Common myeloid progenitor, CD34-positive (primary cell): Measurements from ENCODE around the gene SMKR1.
"Not testable (repeated sequence)": the region's sequence is repeated elsewhere in the genome, so short reads cannot be mapped to it uniquely, and the experiment has no call there.

Experiments used
- CTCF ChIA-PET: fragments of 350-600 bp; sonication (Branson Sonifier 250); formaldehyde crosslinking; loops from one replicate; lab custom pipeline; 2021; ENCODE audit warnings: antibody characterized with exemption; lab: Charles Lee
- POLR2A ChIA-PET: fragments of 350-600 bp; sonication (Branson Sonifier 250); formaldehyde crosslinking; loops from one replicate; lab custom pipeline; 2021; ENCODE audit warnings: antibody characterized with exemption; lab: Charles Lee
- DNase-seq, 3 donors: peaks; one replicate each; pipeline versions ENCODE4 v3.0.0 to v3.0.0-alpha.2; 2013
- H3K27ac ChIP-seq, 2 experiments: 1 replicate in 1 of 2; 2 replicates in 1 of 2; pipeline ENCODE4 v1.7.0; 2013; ENCODE audit warnings: inconsistent platforms in 2 of 2, low read length in 2 of 2, mild to moderate bottlenecking in 2 of 2, low read depth in 1 of 2, moderate library complexity in 1 of 2; ENCODE audit not compliant: severe bottlenecking in 2 of 2, insufficient read depth in 1 of 2, poor library complexity in 1 of 2
- H3K27me3 ChIP-seq, 5 experiments: replicated peaks in 2 of 5; 1 replicate in 3 of 5; 2 replicates in 2 of 5; pipeline versions ENCODE4 v1.6.1 to v1.7.0; 2013; ENCODE audit warnings: low read length in 4 of 5, mild to moderate bottlenecking in 2 of 5, moderate library complexity in 2 of 5, inconsistent platforms in 1 of 5; ENCODE audit not compliant: insufficient read depth in 5 of 5, control insufficient read depth in 4 of 5
- H3K36me3 ChIP-seq, 4 experiments: 1 replicate in 2 of 4; 2 replicates in 2 of 4; pipeline versions ENCODE4 v1.6.1 to v1.7.0; 2013; ENCODE audit warnings: low read length in 3 of 4, control low read depth in 1 of 4, mild to moderate bottlenecking in 1 of 4; ENCODE audit not compliant: control insufficient read depth in 4 of 4, insufficient read depth in 4 of 4
- H3K4me1 ChIP-seq, 4 experiments: 1 replicate in 3 of 4; 2 replicates in 1 of 4; pipeline versions ENCODE4 v1.6.1 to v1.7.1; 2013; ENCODE audit warnings: low read length in 3 of 4, mild to moderate bottlenecking in 3 of 4, control low read depth in 1 of 4, inconsistent platforms in 1 of 4, moderate library complexity in 1 of 4; ENCODE audit not compliant: control insufficient read depth in 4 of 4, insufficient read depth in 4 of 4; ENCODE audit errors: control extremely low read depth in 1 of 4
- H3K4me3 ChIP-seq, 7 experiments: 1 replicate in 4 of 7; 2 replicates in 3 of 7; pipeline versions ENCODE4 v1.5.1 to v1.7.0; 2013; ENCODE audit warnings: mild to moderate bottlenecking in 7 of 7, low read length in 6 of 7, moderate library complexity in 6 of 7, inconsistent platforms in 2 of 7, low read depth in 2 of 7, control low read depth in 1 of 7; ENCODE audit not compliant: insufficient read depth in 4 of 7, control insufficient read depth in 1 of 7; ENCODE audit errors: extremely low read depth in 1 of 7
- H3K9me3 ChIP-seq, 5 experiments: 1 replicate in 4 of 5; 2 replicates in 1 of 5; pipeline versions ENCODE4 v1.6.1 to v1.7.1; 2013; ENCODE audit warnings: low read length in 4 of 5, mild to moderate bottlenecking in 2 of 5, inconsistent platforms in 1 of 5, low read depth in 1 of 5, moderate library complexity in 1 of 5; ENCODE audit not compliant: control insufficient read depth in 4 of 5, insufficient read depth in 2 of 5; ENCODE audit errors: control extremely low read depth in 1 of 5
- WGBS: methylation state at CpG from one replicate; pipeline ENCODE4 v1.1.5; 2013; ENCODE audit not compliant: insufficient coverage; 5-methylcytosine and 5-hydroxymethylcytosine counted together

Gene SMKR1

DNA sequence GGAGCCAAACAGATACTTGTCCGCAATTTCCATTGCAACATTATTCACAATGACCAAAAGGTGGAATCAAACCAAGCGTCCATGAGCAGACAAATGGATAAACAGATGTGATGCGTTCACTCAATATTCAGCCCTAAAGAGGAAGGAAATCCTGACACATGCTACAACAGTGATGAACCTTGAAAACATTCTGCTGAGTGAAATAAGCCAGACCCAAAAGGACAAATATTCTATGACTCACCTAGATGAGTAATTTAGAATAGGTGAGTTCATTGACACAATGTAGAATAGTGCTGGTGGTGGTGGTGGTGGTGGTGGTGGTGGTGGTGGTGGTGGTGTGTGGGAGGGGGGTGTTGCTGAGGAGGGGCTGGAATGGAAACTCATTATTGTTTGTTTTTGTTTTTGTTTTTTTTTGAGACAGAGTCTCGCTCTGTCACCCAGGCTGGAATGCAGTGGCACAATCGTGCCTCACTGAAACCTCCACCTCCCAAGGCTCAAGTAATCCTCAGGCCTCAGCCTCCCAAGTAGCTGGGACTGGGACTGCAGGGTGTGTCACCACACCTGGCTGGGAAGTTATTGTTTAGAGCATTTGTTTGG, 28.6 kb downstream of the SMKR1 start:
- peaks cover 0 to 9% (median 3%) of the 10 kb centered on the region in 4 experiments for H3K4me1 ChIP-seq
- H3K9me3 ChIP-seq = no peaks in the 10 kb centered on the region
- no peaks in the 10 kb centered on the region for H3K36me3 ChIP-seq
- peak in 2 of 3 donors; percentile 37 to 52 for DNase-seq
- no peaks in the 10 kb centered on the region for H3K27me3 ChIP-seq
- H3K27ac ChIP-seq = no peak overlapping the region
- POLR2A ChIA-PET = no interaction called here
- WGBS = 92% methylated on average over 5 of the region's 5 CpGs
- CTCF ChIA-PET = no interaction called here
- no peak overlapping the region for H3K4me3 ChIP-seq

DNA sequence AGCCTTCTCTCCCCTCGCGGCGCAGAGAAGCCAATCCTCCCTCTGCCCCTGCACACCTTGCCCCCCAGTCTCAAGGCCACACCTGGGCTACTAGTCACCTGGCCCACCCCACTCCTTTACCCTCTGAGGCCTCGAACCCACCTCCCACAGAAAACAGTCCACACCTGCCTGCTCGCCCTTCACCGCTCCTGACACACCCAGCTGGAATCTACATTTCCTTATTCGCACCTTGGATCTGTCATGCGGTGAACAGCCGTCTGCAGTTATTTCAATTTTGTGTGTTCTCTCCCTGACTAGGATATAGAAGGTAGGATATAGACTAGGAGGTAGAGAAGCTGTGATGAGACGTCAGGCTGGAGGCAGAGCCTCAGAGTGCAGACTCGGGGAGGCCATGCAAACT, 29.4 kb downstream of the SMKR1 start:
- Histone ChIP-seq H3K27ac (no peak overlapping the region), H3K4me1 (peaks cover 0 to 15% (median 7%) of the 10 kb centered on the region in 4 experiments), H3K36me3 (no peaks in the 10 kb centered on the region), H3K4me3 (no peak overlapping the region), H3K9me3 (no peaks in the 10 kb centered on the region), H3K27me3 (no peaks in the 10 kb centered on the region)
- WGBS = 98% methylated on average over 7 of the region's 11 CpGs
- DNase-seq = no peak
- ChIA-PET CTCF (interaction anchor here (1.0 to 1.2 kb wide), 2 partner anchors 9 to 15 kb away, joined by 3 read pairs; no protein-coding TSS in a partner anchor), POLR2A (no interaction called here)

- no peak overlapping the region for H3K4me3 ChIP-seq
- H3K4me1 ChIP-seq = peaks cover 0 to 15% (median 7%) of the 10 kb centered on the region in 4 experiments
- 82% methylated on average over 16 of the region's 19 CpGs for WGBS
- H3K36me3 ChIP-seq = no peaks in the 10 kb centered on the region
- ChIA-PET CTCF (interaction anchor here (1.0 to 1.2 kb wide), 2 partner anchors 8 to 14 kb away, joined by 3 read pairs; no protein-coding TSS in a partner anchor), POLR2A (no interaction called here)
- no peak for DNase-seq
- H3K9me3 ChIP-seq = no peaks in the 10 kb centered on the region
- no peak overlapping the region for H3K27ac ChIP-seq
- H3K27me3 ChIP-seq = no peaks in the 10 kb centered on the region
Observed at GRCh38 chr7:129532375-129532774, 30.0 kb downstream of the SMKR1 start.

- H3K4me3 ChIP-seq, H3K27me3 ChIP-seq, H3K9me3 ChIP-seq, DNase-seq, H3K36me3 ChIP-seq, H3K27ac ChIP-seq, POLR2A ChIA-PET: not testable (repeated sequence)
- H3K4me1 ChIP-seq = peaks cover 0 to 15% (median 7%) of the 10 kb centered on the region in 4 experiments
- CTCF ChIA-PET = interaction anchor here (1.3 kb wide), 1 partner anchor 61 kb away, joined by 4 read pairs; no protein-coding TSS in a partner anchor
- 86% methylated on average over 8 of the region's 20 CpGs for WGBS
Observed at GRCh38 chr7:129534558-129535274, 32.4 kb downstream of the SMKR1 start.

- Histone ChIP-seq H3K27me3 (no peaks in the 10 kb centered on the region), H3K36me3 (no peaks in the 10 kb centered on the region), H3K9me3 (peaks cover 0 to 2% (median 0%) of the 10 kb centered on the region in 5 experiments), H3K27ac (no peak overlapping the region), H3K4me1 (peaks cover 0 to 15% (median 7%) of the 10 kb centered on the region in 4 experiments), H3K4me3 (no peak overlapping the region)
- peak in 2 of 3 donors; percentile 50 to 67 for DNase-seq
- ChIA-PET CTCF (interaction anchor here (0.8 to 1.3 kb wide), 2 partner anchors 60 to 77 kb away, joined by 4 read pairs; no protein-coding TSS in a partner anchor), POLR2A (no interaction called here)
- 100% methylated on average over 1 of the region's 5 CpGs for WGBS
Observed at GRCh38 chr7:129535896-129536295, 33.6 kb downstream of the SMKR1 start.

- H3K36me3 ChIP-seq = no peaks in the 10 kb centered on the region
- DNase-seq = peak in 2 of 3 donors; percentile 44 to 56
- H3K4me3 ChIP-seq = no peak overlapping the region
- 91% methylated on average over 8 of the region's 9 CpGs for WGBS
- H3K27ac ChIP-seq = no peak overlapping the region
- no peaks in the 10 kb centered on the region for H3K27me3 ChIP-seq
- ChIA-PET CTCF (interaction anchor here (1.3 kb wide), 1 partner anchor 59 kb away, joined by 4 read pairs; no protein-coding TSS in a partner anchor), POLR2A (no interaction called here)
- H3K4me1 ChIP-seq = peaks cover 0 to 15% (median 7%) of the 10 kb centered on the region in 4 experiments
- peaks cover 0 to 2% (median 0%) of the 10 kb centered on the region in 5 experiments for H3K9me3 ChIP-seq
Observed at GRCh38 chr7:129536323-129536722, 34.0 kb downstream of the SMKR1 start.

- DNase-seq = no peak
- H3K27ac ChIP-seq = no peak overlapping the region
- H3K4me1 ChIP-seq = peaks cover 0 to 15% (median 7%) of the 10 kb centered on the region in 4 experiments
- ChIA-PET CTCF (no interaction called here), POLR2A (no interaction called here)
- no peaks in the 10 kb centered on the region for H3K36me3 ChIP-seq
- peaks cover 0 to 2% (median 0%) of the 10 kb centered on the region in 5 experiments for H3K9me3 ChIP-seq
- peaks cover 0 to 1% (median 0%) of the 10 kb centered on the region in 5 experiments for H3K27me3 ChIP-seq
- no peak overlapping the region for H3K4me3 ChIP-seq
Observed at GRCh38 chr7:129538790-129539189, 36.5 kb downstream of the SMKR1 start.
